ENCODE measurements around the gene IFT52.
A peak's percentile ranks its signal among the peaks of the same experiment; 100 is the strongest.
"Not testable (repeated sequence)": the region's sequence is repeated elsewhere in the genome, so short reads cannot be mapped to it uniquely, and the experiment has no call there.

Gene IFT52

GRCh38 chr20:43651650-43652184 lies 61.0 kb downstream of the IFT52 start:
- DNase-seq (ENCODE audit: low spot score) = not testable (repeated sequence)

- peak; percentile 18 for DNase-seq (ENCODE audit: low spot score)
Observed at GRCh38 chr20:43653966-43654365, 63.2 kb downstream of the IFT52 start.

GRCh38 chr20:43655176-43655575 lies 64.4 kb downstream of the IFT52 start:
- DNase-seq (ENCODE audit: low spot score) = not testable (repeated sequence)

GRCh38 chr20:43655937-43656336 lies 65.2 kb downstream of the IFT52 start:
- DNase-seq (ENCODE audit: low spot score) = no peak

- DNase-seq (ENCODE audit: low spot score) = peak; percentile 66
Observed at GRCh38 chr20:43658069-43658722, 67.5 kb downstream of the IFT52 start.

- DNase-seq (ENCODE audit: low spot score) = no peak
Observed at GRCh38 chr20:43658723-43659419, 68.1 kb downstream of the IFT52 start.

- peak; percentile 69 for DNase-seq (ENCODE audit: low spot score)
Observed at GRCh38 chr20:43662943-43663655, 72.4 kb downstream of the IFT52 start.

GRCh38 chr20:43665466-43666176 lies 74.9 kb downstream of the IFT52 start:
- no peak for DNase-seq (ENCODE audit: low spot score)

GRCh38 chr20:43666376-43667328 lies 75.9 kb downstream of the IFT52 start, which contains the start of gene MYBL2:
MYBL2 (plus strand) TSS chr20:43667114; CDS start chr20:43667284, 170 bp downstream.
- DNase-seq (ENCODE audit: low spot score) = peak; percentile 79

GRCh38 chr20:43667341-43668132 lies 76.8 kb downstream of the IFT52 start:
- DNase-seq (ENCODE audit: low spot score) = peak; percentile 34

GRCh38 chr20:43669332-43669731 lies 78.6 kb downstream of the IFT52 start:
- DNase-seq (ENCODE audit: low spot score) = peak; percentile 80

GRCh38 chr20:43670423-43670822 lies 79.7 kb downstream of the IFT52 start:
- no peak for DNase-seq (ENCODE audit: low spot score)

- DNase-seq (ENCODE audit: low spot score) = no peak
Observed at GRCh38 chr20:43676368-43676767, 85.6 kb downstream of the IFT52 start.

GRCh38 chr20:43680981-43681380 lies 90.2 kb downstream of the IFT52 start:
- no peak for DNase-seq (ENCODE audit: low spot score)

GRCh38 chr20:43681468-43681942 lies 90.8 kb downstream of the IFT52 start:
- peak; percentile 21 for DNase-seq (ENCODE audit: low spot score)

- DNase-seq (ENCODE audit: low spot score) = no peak
Observed at GRCh38 chr20:43681991-43682410, 91.3 kb downstream of the IFT52 start.

- no peak for DNase-seq (ENCODE audit: low spot score)
Observed at GRCh38 chr20:43682446-43682845, 91.7 kb downstream of the IFT52 start.

- DNase-seq (ENCODE audit: low spot score) = no peak
Observed at GRCh38 chr20:43686820-43687219, 96.1 kb downstream of the IFT52 start.

GRCh38 chr20:43689165-43689564 lies 98.4 kb downstream of the IFT52 start:
- no peak for DNase-seq (ENCODE audit: low spot score)

Data from kidney tubule cell (primary cell).